Omental fat pad (tissue), 4 donors: ENCODE results near the gene BTBD6. TPM values are rescaled to one million over a fixed set of nuclear protein-coding genes. Genes with fewer than 3 reads are reported as not detected.

ENCODE experiments used
- ATAC-seq: fragments of 150-250 bp; one replicate; pipeline ENCODE4 v1.9.1; 2016; ENCODE audit warnings: mild to moderate bottlenecking, moderate library complexity; ENCODE audit not compliant: low FRiP score
- DNase-seq: peaks from one replicate; pipeline ENCODE4 v3.0.0-alpha.2; 2019; ENCODE audit warnings: low spot score
- total RNA-seq, 4 donors: library from RNA; depleted of rRNA; stranded (reverse); fragments of >200 nt; gene quantifications; one replicate each; pipeline ENCODE4 v1.1.0, GENCODE V29; 2016
- TF ChIP-seq, protein P1 (sequence below), 3 donors: fragments of 450-650 bp; IDR thresholded peaks; one replicate each; pipeline ENCODE4 v1.5.1; 2016 to 2017; ENCODE audit warnings: antibody characterized with exemption in 3 of 3, mild to moderate bottlenecking in 3 of 3, moderate library complexity in 2 of 3

BTBD6 gene
- total RNA-seq, 4 donors from 2014 or later, result 63.9 to 95.4 (median 67.9) TPM

DNA sequence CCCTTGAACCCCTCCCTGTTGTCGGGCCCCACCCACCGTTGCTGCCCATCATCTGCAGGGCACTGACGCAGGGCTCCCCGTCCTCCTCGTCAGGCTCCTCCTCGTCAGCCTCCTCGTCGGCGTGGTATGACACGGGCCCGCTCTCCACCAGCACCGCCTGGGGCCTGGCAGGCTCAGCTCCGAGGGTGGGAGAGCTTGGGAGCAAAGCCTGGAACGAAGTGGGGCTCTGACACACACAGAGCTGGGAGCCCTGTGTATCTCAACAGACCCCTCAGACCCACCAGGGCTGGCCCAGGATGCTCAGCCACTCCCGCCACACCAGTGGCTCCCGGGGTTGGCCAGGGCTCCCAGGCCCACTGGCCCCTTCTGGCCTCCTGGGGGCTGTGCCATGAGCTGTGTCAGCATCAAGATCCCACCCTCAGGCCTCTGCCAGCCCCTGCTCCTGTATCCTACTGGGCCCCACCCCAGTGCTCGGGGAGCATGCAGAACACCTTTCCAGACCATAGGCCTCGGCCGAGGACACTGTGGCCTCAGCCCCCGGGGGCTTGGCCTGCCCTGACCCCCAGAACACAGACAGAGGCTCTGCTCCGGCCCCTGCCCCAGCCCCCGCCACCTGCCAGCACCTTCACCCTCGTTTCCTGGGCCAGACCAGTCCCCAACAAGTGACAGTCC is 37.1 kb upstream of the BTBD6 start:
- TF ChIP-seq, protein P1, sequence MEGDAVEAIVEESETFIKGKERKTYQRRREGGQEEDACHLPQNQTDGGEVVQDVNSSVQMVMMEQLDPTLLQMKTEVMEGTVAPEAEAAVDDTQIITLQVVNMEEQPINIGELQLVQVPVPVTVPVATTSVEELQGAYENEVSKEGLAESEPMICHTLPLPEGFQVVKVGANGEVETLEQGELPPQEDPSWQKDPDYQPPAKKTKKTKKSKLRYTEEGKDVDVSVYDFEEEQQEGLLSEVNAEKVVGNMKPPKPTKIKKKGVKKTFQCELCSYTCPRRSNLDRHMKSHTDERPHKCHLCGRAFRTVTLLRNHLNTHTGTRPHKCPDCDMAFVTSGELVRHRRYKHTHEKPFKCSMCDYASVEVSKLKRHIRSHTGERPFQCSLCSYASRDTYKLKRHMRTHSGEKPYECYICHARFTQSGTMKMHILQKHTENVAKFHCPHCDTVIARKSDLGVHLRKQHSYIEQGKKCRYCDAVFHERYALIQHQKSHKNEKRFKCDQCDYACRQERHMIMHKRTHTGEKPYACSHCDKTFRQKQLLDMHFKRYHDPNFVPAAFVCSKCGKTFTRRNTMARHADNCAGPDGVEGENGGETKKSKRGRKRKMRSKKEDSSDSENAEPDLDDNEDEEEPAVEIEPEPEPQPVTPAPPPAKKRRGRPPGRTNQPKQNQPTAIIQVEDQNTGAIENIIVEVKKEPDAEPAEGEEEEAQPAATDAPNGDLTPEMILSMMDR (IDR thresholded peaks at IDR 0.05), result no peak
- no peak for DNase-seq
- ATAC-seq, result no peak

DNA sequence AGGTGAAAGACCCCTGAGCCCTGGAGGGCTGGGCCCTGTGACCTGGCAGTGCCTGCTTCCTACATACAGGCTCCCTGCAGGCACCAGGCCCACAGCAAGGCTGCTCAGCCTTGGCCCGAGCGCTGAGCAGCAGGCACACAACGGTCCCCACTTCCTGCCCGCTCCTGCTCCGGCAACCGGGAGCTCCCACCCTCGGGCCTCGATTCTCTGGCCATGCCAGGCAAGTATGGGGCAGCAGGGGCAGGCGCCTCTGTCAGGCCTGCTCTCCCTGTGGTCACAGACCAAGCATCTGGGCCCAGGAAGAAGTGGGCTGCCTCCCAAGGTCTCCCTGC is 36.6 kb upstream of the BTBD6 start:
- DNase-seq, result no peak
- TF ChIP-seq, protein P1 (IDR thresholded peaks at IDR 0.05), result no peak
- no peak for ATAC-seq

DNA sequence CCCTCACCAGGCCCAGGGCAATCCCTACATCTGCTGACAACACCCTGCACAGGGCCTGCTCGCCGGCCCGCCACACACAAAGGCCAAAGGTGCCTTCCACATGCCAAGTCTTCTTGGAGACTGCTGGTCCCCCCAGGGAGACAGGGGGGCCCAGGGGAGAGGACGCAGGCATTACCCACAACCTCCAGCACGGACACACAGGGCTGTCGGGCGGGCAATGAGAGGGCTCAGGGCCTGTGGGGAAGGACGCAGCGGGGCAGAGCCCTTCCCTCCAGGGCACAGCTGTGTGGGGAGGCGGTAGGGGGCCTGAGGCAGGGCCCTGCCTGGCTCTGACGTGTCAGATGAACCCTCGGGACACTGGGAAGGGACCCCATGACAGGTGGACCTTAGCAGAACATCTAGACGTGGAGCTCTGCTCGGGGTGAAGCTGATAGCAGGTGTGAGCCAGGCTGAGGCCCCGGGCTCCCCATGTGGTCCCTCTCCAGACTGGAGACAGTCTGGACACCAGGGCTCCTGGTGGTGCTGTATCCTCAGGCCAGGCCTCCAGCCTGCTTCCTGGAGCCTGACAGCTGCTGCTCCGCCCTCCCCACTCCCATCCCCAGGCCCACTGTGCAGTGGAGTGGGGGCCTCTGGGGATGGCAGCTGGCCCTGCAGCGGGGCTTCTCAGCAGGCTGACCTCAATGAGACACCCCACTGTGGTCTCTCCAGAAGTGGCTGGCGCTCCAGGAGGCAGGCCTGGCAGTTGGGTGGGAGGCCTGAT is 35.6 kb upstream of the BTBD6 start:
- ATAC-seq, result no peak
- no peak for DNase-seq
- TF ChIP-seq, protein P1 (IDR thresholded peaks at IDR 0.05), result no peak

DNA sequence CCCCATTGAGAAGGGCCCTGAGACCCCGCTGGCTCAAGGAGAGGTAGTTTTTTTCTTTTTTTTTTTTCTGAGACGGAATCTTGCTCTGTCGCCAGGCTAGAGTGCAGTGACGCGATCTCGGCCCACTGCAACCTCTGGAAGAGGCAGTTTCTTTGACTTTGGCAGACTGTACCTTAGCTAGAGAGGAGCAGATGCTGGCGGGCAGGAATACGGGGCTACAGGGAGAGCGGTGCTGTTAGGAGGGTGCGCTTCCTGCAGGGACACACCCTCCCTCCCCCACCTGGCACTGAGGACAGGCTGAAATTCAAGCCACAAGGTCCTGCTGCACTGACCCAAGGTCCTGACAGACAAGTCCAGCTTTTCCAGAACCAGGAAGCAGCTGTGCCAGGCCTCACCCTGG is 35.0 kb upstream of the BTBD6 start:
- TF ChIP-seq, protein P1 (IDR thresholded peaks at IDR 0.05), result no peak
- no peak for ATAC-seq
- DNase-seq, result no peak

DNA sequence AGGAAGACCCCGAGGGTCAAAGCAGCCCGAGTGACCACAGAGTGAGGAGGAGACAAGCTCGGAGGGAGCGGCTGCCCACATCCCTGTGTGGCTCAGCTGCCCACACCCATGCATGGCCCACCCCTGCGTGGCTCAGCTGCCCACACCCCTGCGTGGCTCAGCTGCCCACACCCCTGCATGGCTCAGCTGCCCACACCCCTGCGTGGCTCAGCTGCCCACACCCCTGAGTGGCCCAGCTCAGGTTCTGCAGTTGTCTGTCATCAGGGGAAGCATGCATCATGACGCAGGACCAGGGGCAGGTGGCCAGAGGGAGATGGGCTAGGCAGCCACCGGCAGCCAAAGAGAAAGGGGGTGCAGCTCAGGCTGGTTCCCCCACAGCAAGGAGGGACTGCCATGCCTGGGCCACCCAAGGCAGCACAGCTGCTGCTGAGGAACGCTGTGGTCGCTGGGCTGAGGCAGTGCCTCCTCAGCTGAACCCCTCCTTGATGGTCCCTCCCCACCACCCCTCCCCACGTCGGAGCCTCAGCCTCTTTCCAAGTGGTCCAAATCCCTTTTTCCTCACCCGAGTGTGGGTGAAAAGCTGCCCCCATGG is 33.9 kb upstream of the BTBD6 start:
- DNase-seq, result no peak
- ATAC-seq, result no peak
- TF ChIP-seq, protein P1 (IDR thresholded peaks at IDR 0.05), result no peak

DNA sequence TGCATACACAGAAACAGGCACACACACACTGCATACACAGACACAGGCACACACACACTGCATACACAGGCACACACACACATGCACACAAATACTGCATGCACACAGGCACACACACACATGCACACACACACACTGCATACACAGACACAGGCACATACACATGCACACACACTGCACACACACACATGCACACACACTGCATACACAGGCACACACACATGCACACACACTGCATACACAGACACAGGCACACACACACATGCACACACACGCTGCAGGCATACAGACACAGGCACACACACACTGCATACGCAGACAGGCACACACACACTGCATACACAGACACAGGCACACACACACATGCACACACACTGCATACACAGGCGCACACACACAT is 32.7 kb upstream of the BTBD6 start:
- ATAC-seq, result no peak
- DNase-seq, result no peak
- TF ChIP-seq, protein P1 (IDR thresholded peaks at IDR 0.05), result no peak
